ENCODE results near the gene MOB3A.

The MOB3A gene

GRCh38 chr19:2032296-2032941 lies 63.7 kb downstream of the MOB3A start (continued):
- TF ChIP-seq PRDM10 (tag by site-specific recombination; IDR thresholded peaks at IDR 0.05) (no peak), ZNF132 (tag by site-specific recombination; IDR thresholded peaks at IDR 0.05; ENCODE audit: borderline replicate concordance) (no peak), REST (tag by site-specific recombination; IDR thresholded peaks at IDR 0.05) (no peak), KLF1 (tag by site-specific recombination; IDR thresholded peaks at IDR 0.05) (peak; percentile 77), ZFHX2 (tag by site-specific recombination; conservative IDR thresholded peaks at IDR 0.05) (peak; percentile 8), ZNF362 (tag by site-specific recombination; IDR thresholded peaks at IDR 0.05) (no peak), ZNF677 (tag by site-specific recombination; IDR thresholded peaks at IDR 0.05) (no peak), KLF10 (tag by site-specific recombination; IDR thresholded peaks at IDR 0.05) (no peak), ZNF2 (tag by site-specific recombination; IDR thresholded peaks at IDR 0.05) (no peak), ZNF433 (tag by site-specific recombination; IDR thresholded peaks at IDR 0.05; ENCODE audit: low read depth) (no peak), MZF1 (tag by site-specific recombination; IDR thresholded peaks at IDR 0.05; ENCODE audit: borderline replicate concordance) (no peak), ZEB2 (tag by site-specific recombination; IDR thresholded peaks at IDR 0.05) (no peak), ZNF664 (tag by site-specific recombination; IDR thresholded peaks at IDR 0.05) (no peak), ZNF701 (tag by site-specific recombination; IDR thresholded peaks at IDR 0.05) (no peak), MEIS1 (CRISPR knock-in tag; IDR thresholded peaks at IDR 0.05; ENCODE audit: borderline replicate concordance) (no peak), GLIS2 (tag by site-specific recombination; IDR thresholded peaks at IDR 0.05) (peak; percentile 55), ZBTB44 (tag by site-specific recombination; IDR thresholded peaks at IDR 0.05) (0 out of 2 replicates have a peak, but pooled peaks have one; percentile 12), BCL6B (tag by site-specific recombination; IDR thresholded peaks at IDR 0.05) (no peak), ZNF202 (tag by site-specific recombination; IDR thresholded peaks at IDR 0.05; ENCODE audit: borderline replicate concordance) (no peak), ZNF629 (tag by site-specific recombination; IDR thresholded peaks at IDR 0.05) (no peak), TCF7L2 (IDR thresholded peaks at IDR 0.05; ENCODE audit: borderline replicate concordance, low read depth, low read length) (no peak), ZNF621 (tag by site-specific recombination; IDR thresholded peaks at IDR 0.05) (no peak), OSR2 (tag by site-specific recombination; IDR thresholded peaks at IDR 0.05) (no peak), ZNF530 (tag by site-specific recombination; IDR thresholded peaks at IDR 0.05; ENCODE audit: low read depth) (no peak), ZNF24 (tag by site-specific recombination; IDR thresholded peaks at IDR 0.05) (peak; percentile 98), ZNF692 (tag by site-specific recombination; IDR thresholded peaks at IDR 0.05) (no peak), ZNF335 (tag by site-specific recombination; conservative IDR thresholded peaks at IDR 0.05) (peak; percentile 98)

Data from HEK293 (cell line).